GM10248 (cell line): ENCODE measurements around the gene CTSD.

Experiments used
- CTCF ChIA-PET: fragments of 300-600 bp; sonication (Branson Sonifier 250); formaldehyde crosslinking; extraction: SDS; loops from one replicate; lab custom pipeline; 2021; ENCODE audit warnings: antibody characterized with exemption; lab: Yijun Ruan, JAX
- POLR2A ChIA-PET: fragments of 350-650 bp; sonication (Branson Sonifier 250); formaldehyde crosslinking; extraction: SDS; loops from one replicate; lab custom pipeline; 2020; ENCODE audit warnings: antibody characterized with exemption; lab: Yijun Ruan, JAX
- DNase-seq: peaks from one replicate; pipeline ENCODE4 v3.0.0; 2012; ENCODE audit errors: extremely low spot score
- TF ChIP-seq, protein P1 (sequence below): IDR thresholded peaks from 2 replicates; pipeline ENCODE4 v1.5.1; 2012; ENCODE audit warnings: mild to moderate bottlenecking, low read depth; ENCODE audit errors: extremely low read depth, missing control alignments, control extremely low read depth

The CTSD gene

DNA sequence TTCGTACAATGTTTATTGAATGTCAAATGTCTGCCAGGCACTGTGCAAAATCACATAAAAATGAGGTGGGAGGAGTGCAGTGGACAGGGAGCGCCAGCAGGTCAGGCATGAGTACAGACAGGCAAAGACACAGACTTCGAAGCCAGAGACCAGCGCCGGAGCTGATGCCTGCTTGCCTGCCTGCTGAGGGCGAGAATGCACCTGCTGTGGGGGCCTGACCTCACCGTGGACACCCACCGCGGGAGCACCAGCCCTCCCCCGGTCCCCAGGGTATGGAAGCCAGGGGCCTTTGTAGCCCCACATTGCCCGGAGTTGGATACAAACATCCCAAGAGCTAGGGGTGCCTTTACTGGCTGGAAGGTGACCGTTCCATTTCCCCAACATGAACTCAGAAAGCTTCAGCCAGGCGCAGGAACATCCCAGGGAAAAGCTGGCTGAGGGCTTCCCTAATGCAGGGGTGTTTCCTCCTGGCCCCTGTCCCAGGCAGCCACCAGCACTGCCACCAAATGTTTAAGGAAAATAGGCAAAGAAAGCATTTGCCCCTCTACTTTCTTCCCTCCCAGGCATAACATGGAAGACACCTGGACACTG, 31.2 kb downstream of the CTSD start:
- POLR2A ChIA-PET, result no interaction called here
- no peak for DNase-seq
- TF ChIP-seq, protein P1, sequence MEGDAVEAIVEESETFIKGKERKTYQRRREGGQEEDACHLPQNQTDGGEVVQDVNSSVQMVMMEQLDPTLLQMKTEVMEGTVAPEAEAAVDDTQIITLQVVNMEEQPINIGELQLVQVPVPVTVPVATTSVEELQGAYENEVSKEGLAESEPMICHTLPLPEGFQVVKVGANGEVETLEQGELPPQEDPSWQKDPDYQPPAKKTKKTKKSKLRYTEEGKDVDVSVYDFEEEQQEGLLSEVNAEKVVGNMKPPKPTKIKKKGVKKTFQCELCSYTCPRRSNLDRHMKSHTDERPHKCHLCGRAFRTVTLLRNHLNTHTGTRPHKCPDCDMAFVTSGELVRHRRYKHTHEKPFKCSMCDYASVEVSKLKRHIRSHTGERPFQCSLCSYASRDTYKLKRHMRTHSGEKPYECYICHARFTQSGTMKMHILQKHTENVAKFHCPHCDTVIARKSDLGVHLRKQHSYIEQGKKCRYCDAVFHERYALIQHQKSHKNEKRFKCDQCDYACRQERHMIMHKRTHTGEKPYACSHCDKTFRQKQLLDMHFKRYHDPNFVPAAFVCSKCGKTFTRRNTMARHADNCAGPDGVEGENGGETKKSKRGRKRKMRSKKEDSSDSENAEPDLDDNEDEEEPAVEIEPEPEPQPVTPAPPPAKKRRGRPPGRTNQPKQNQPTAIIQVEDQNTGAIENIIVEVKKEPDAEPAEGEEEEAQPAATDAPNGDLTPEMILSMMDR, result no peak
- CTCF ChIA-PET, result interaction anchor here (1.3 to 2.7 kb wide), 2 partner anchors 25 to 39 kb away, joined by 3 to 7 read pairs; no protein-coding TSS in a partner anchor

DNA sequence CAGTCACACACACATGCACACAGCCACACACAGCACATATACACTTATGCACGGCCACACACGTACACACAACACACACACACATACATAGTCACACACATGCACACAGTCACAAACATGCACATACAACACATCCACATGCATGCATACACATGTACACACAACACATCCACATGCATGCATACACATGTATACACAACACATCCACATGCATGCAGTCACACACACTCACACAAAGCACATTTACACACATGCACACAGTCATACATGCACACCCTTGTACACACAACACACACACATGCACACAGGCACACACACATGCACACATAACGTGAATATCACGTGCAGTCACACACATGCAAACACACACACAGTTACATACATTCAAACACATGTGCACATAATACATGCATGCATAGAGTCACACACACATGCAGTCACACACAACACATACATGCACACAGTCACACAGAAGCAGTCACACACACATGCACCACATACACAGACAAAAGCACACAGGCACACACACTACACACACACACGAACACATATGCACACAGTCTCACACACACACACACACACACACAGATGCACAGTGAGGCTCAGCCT, 32.2 kb downstream of the CTSD start:
- no peak for DNase-seq
- ChIA-PET POLR2A (no interaction called here), CTCF (interaction anchor here (2.7 kb wide), 1 partner anchor 38 kb away, joined by 7 read pairs; no protein-coding TSS in a partner anchor)

DNA sequence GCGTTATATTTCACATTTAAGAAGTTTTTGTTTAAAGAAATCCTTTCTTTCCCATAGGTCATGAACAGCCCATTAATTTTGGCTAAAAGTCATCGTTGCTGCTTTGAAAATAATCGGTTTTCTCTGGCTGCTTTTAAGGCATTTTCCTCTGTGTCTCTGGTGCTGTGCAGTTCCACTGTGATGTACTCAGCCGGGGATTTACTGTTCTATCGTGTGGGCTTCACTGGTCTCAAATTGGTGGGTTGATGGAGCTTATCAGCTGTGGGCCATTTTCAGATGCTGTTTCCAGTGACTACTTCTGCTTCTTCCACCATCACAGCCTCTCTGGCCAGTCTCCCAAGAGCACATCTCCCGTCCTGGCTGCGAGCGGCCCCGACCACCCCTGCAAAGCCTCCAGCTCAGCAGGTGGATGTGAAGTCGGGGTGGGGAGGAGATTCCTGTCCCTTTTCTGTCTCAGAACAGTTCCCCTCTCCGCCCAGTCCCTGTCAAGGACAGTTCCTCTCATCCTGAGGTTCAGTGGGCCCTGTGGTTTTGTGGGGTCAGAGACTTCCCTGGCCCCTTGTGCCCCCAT, 33.6 kb downstream of the CTSD start:
- CTCF ChIA-PET, result interaction anchor here (1.8 kb wide), 1 partner anchor 36 kb away, joined by 6 read pairs; no protein-coding TSS in a partner anchor
- TF ChIP-seq, protein P1, result no peak
- POLR2A ChIA-PET, result no interaction called here
- DNase-seq, result no peak

More for the DNA sequence above, 32.2 kb downstream of the CTSD start:
- TF ChIP-seq, protein P1, result no peak

DNA sequence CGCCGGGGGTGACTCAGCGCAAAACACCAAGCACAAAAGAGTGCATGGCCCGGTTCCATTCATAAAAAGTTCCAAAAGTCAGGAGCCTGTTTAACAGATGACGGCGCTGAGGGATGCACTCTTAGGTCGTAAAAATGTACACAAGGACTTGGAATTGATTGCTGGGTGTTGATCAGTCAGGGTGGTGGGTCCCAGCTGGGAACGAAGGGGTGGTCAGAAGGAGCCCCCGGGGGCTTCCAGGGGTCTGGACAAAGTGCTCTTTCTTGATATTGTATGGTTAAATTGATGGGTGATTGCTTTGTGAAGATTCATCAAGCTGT, 34.1 kb downstream of the CTSD start:
- CTCF ChIA-PET, result interaction anchor here (1.8 kb wide), 1 partner anchor 36 kb away, joined by 6 read pairs; no protein-coding TSS in a partner anchor
- TF ChIP-seq, protein P1, result no peak
- POLR2A ChIA-PET, result no interaction called here
- DNase-seq, result no peak

DNA sequence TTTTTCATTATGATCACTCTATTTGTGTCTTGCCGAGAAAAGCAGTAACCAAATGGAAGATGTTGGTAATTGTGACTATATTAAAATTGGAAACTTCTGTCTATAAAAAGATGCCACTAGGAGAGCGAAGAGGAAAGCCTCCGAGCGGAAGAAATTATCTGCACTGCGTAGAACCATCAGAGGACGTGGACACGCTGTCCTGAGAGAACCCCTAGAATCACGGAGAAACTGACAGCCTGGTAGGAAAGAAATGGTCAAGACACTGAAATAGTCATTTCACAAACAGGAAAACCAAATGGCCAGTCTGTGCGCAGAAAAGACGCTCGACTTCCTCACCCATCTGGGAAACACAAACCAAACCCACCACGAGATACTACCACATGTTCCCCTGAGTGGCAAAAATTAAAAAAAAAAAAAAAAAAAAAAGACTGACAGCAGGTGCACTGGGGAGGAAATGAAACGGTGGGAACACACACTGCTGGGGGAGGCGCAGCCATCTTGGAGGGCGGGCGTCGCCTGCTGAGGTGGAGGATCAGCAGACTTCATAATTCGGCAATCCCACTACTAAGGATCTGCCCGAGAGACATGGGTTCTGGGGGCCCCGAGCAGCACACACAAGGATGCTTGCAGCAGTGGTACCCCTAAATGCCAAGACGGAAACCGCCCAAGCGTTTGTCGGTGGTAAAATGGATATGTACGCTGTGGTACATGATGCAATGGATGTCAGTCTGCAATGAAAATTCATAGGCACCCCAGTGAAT, 34.6 kb downstream of the CTSD start:
- TF ChIP-seq, protein P1, result no peak
- ChIA-PET CTCF (interaction anchor here (1.8 kb wide), 1 partner anchor 35 kb away, joined by 6 read pairs; no protein-coding TSS in a partner anchor), POLR2A (no interaction called here)
- no peak for DNase-seq

DNA sequence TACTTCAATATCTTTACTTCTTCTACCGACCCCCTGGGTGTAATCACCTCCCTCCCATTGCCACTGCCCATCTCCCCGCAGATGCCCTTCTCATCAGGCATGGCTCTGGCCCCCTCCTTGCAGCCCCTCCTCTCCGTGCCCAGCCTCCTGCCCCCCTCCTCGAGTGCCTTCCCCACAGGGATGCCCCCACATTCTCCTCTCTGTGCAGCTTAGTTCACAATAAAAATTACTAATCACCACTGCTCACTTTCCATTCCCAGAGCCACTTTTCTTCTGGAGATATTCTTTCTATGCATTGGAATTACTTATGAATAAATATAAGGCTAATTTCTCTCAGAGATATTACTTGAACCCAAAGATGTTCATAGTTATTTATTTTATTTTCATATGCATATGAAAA, 35.4 kb downstream of the CTSD start:
- TF ChIP-seq, protein P1, result no peak
- ChIA-PET POLR2A (no interaction called here), CTCF (no interaction called here)
- no peak for DNase-seq
